ENCODE results near the gene SLC23A1.
"Not testable (repeated sequence)": the region's sequence is repeated elsewhere in the genome, so short reads cannot be mapped to it uniquely, and the experiment has no call there.

SLC23A1 gene

GRCh38 chr5:139369181-139369580, 13.9 kb downstream of the SLC23A1 start:
- no peak for DNase-seq (ENCODE audit: low read depth in 2 of 2)

- no peak for DNase-seq (ENCODE audit: low read depth in 2 of 2)
Measured at GRCh38 chr5:139368613-139369012, 14.5 kb downstream of the SLC23A1 start.

- no peak for DNase-seq (ENCODE audit: low read depth in 2 of 2)
Measured at GRCh38 chr5:139364466-139364865, 18.6 kb downstream of the SLC23A1 start.

- DNase-seq (ENCODE audit: low read depth in 2 of 2): no peak
Measured at GRCh38 chr5:139363937-139364336, 19.2 kb downstream of the SLC23A1 start.

- DNase-seq (ENCODE audit: low read depth in 2 of 2): no peak
Measured at GRCh38 chr5:139361835-139362429, 21.2 kb downstream of the SLC23A1 start.

- DNase-seq (ENCODE audit: low read depth in 2 of 2): no peak
Measured at GRCh38 chr5:139360384-139360783, 22.7 kb downstream of the SLC23A1 start.

GRCh38 chr5:139358064-139358463, 25.0 kb downstream of the SLC23A1 start:
- DNase-seq (ENCODE audit: low read depth in 2 of 2): no peak

- DNase-seq (ENCODE audit: low read depth in 2 of 2): not testable (repeated sequence)
Measured at GRCh38 chr5:139355900-139356299, 27.2 kb downstream of the SLC23A1 start.

- no peak for DNase-seq (ENCODE audit: low read depth in 2 of 2)
Measured at GRCh38 chr5:139354186-139354585, 28.9 kb downstream of the SLC23A1 start.

- DNase-seq (ENCODE audit: low read depth in 2 of 2): not testable (repeated sequence)
Measured at GRCh38 chr5:139347863-139348262, 35.2 kb downstream of the SLC23A1 start.

GRCh38 chr5:139345442-139345841, 37.7 kb downstream of the SLC23A1 start:
- DNase-seq (ENCODE audit: low read depth in 2 of 2): not testable (repeated sequence)

GRCh38 chr5:139344177-139344576, 38.9 kb downstream of the SLC23A1 start:
- DNase-seq (ENCODE audit: low read depth in 2 of 2): no peak

GRCh38 chr5:139343476-139343875, 39.6 kb downstream of the SLC23A1 start:
- DNase-seq (ENCODE audit: low read depth in 2 of 2): no peak

GRCh38 chr5:139342423-139342723, 40.7 kb downstream of the SLC23A1 start:
- peak in 1 of 2 donors; percentile 67 for DNase-seq (ENCODE audit: low read depth in 2 of 2)

- DNase-seq (ENCODE audit: low read depth in 2 of 2): peak; percentile 93 to 94
Measured at GRCh38 chr5:139341689-139342422, 41.2 kb downstream of the SLC23A1 start, which contains the start of gene PAIP2. Gene PAIP2 (plus strand): TSS chr5:139341854. CDS start chr5:139363785, 21,931 bp downstream.

GRCh38 chr5:139341187-139341688, 41.9 kb downstream of the SLC23A1 start:
- DNase-seq (ENCODE audit: low read depth in 2 of 2): no peak

GRCh38 chr5:139340051-139340450, 43.0 kb downstream of the SLC23A1 start:
- DNase-seq (ENCODE audit: low read depth in 2 of 2): no peak

GRCh38 chr5:139335811-139336210, 47.3 kb downstream of the SLC23A1 start:
- no peak for DNase-seq (ENCODE audit: low read depth in 2 of 2)
